MM.1S (cell line): ENCODE data around the gene NME4.

ENCODE experiments used
- EZH2 ChIP-seq: fragments of 300-600 bp; sonication (generic); optimal IDR thresholded peaks from 2 replicates; pipeline ENCODE3; 2017; ENCODE audit warnings: low read depth, mild to moderate bottlenecking, antibody characterized with exemption, low read length, mixed read lengths
- TF ChIP-seq, protein P1 (sequence below): fragments of 300-600 bp; sonication (generic); IDR thresholded peaks from 2 replicates; pipeline ENCODE4 v1.5.1; 2016; ENCODE audit warnings: antibody characterized with exemption, low read length, mixed read lengths

DNA sequence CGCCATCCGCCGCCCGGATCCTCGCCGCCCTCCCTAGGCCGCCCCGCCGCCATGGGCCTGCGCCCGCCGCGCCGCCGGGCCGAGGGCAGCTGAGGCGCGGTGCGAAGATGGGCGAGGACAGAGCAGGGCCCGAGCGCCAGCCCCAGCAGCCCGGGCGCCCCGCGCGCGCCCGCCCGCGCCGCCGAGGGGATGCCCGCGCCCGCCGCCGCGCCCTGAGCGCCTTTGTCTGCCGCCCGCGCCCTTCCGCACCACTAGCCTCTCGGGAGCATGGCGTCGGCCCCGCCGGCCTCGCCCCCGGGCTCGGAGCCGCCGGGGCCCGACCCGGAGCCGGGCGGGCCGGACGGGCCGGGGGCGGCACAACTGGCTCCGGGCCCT, 28.7 kb downstream of the NME4 start:
- no peak for TF ChIP-seq EZH2
- TF ChIP-seq, protein P1, sequence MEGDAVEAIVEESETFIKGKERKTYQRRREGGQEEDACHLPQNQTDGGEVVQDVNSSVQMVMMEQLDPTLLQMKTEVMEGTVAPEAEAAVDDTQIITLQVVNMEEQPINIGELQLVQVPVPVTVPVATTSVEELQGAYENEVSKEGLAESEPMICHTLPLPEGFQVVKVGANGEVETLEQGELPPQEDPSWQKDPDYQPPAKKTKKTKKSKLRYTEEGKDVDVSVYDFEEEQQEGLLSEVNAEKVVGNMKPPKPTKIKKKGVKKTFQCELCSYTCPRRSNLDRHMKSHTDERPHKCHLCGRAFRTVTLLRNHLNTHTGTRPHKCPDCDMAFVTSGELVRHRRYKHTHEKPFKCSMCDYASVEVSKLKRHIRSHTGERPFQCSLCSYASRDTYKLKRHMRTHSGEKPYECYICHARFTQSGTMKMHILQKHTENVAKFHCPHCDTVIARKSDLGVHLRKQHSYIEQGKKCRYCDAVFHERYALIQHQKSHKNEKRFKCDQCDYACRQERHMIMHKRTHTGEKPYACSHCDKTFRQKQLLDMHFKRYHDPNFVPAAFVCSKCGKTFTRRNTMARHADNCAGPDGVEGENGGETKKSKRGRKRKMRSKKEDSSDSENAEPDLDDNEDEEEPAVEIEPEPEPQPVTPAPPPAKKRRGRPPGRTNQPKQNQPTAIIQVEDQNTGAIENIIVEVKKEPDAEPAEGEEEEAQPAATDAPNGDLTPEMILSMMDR: no peak
